T follicular helper cell (primary cell): ENCODE measurements around the gene TWSG1.
"Not testable (repeated sequence)": the region's sequence is repeated elsewhere in the genome, so short reads cannot be mapped to it uniquely, and the experiment has no call there.

Source experiments
- DNase-seq: peaks from one replicate; pipeline ENCODE4 v3.0.0-alpha.2; 2020; ENCODE audit warnings: low read depth

The TWSG1 gene

DNA sequence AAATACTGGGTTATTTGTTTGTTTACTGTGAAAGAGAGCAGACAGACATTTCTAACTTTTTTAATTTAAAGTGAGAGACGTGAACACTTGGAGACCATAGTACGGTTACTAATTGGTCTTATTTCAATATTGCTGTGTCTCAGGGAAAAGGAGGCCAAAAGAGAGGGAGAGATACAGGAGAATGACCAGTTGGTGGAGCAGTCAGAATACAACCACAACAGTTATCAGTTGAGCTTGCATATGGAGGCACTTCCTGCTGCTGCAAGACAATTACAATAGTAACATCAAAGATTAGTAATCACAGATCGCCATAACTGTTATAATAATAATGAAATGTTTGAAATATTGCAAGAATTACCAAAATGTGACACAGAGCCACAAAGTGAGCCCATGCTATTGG is 58.2 kb downstream of the TWSG1 start:
- no peak for DNase-seq

DNA sequence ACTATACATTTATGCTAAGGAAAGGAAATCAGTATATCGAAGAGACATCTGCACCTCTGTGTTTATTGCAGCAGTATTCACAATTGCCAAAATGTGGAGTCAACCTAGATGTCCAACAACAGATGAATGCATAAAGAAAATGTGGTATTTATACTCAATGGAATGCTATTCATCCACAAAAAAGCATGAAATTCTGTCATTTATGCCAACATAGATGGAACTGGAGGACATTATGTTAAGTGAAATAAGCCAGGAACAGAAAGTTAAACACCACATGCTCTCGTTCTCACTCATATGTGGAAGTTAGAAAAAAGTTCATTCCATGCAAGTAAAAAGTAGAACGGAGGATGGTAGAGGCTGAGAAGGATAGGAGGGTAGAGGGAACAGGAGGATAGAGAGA is 59.5 kb downstream of the TWSG1 start:
- no peak for DNase-seq

- DNase-seq = no peak
Measured at GRCh38 chr18:9400197-9400596, 65.6 kb downstream of the TWSG1 start.

- DNase-seq = no peak
Measured at GRCh38 chr18:9401176-9401575, 66.6 kb downstream of the TWSG1 start.

- not testable (repeated sequence) for DNase-seq
Measured at GRCh38 chr18:9402358-9403007, 67.9 kb downstream of the TWSG1 start.

DNA sequence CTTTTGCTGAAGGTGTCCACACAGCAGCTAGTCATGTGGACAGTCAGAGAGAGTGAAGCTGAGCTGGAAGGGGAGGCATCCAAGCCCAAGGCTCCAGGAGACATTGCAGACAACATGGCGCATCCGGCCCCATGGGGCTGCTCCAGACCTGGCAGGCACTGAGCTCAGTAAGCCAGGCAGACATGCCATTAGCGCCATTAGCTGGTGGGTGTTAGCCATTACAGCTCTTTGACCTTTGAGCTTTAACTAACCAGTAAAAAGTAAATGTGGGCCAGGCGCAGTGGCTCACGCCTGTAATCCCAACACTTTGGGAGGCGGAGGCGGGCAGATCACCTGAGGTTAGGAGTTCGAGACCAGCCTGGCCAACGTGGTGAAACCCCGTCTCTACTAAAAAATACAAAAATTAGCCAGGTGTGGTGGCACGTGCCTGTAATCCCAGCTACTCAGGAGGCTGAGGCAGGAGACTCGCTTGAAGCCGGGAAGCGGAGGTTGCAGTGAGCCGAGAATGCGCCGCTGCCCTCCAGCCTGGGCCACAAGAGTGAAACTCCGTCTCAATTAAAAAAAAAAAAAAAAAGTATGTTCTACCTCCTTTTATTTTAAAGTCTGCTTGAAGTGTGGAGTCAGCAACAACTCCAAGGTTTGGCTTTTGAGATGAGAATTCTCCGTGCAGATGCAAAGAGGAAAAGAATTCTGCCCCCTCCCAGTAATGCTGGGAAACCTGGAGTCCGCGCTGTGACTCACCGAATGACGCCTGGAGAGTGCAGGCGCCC is 69.4 kb downstream of the TWSG1 start:
- no peak for DNase-seq

DNA sequence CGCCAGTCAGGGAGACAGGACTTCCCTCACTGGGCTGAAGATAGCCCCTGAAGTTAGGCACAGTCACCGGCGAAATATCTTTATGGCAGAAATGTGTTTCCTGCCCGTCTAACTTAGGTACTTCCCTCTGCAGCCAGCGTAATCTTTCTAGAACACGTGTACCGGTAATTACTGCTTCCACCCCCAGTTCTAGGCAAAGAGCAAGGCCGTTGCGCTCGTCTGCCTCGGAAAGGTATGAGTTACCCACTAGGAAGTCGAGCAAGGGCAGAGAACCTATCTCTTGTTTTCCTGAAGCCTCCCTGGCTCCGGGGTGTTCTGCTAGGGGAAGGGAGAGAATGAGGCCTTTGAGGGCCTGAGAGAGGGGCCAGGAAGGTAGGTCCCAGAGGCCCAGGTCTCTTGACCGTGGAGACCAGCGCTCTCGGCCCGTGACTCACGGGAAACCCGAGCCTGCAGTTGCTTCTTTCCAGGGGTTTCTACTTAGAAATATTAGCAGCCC is 70.0 kb downstream of the TWSG1 start:
- DNase-seq = no peak

- DNase-seq = no peak
Measured at GRCh38 chr18:9405130-9405529, 70.6 kb downstream of the TWSG1 start.

GRCh38 chr18:9405977-9406376 is 71.4 kb downstream of the TWSG1 start:
- no peak for DNase-seq

DNA sequence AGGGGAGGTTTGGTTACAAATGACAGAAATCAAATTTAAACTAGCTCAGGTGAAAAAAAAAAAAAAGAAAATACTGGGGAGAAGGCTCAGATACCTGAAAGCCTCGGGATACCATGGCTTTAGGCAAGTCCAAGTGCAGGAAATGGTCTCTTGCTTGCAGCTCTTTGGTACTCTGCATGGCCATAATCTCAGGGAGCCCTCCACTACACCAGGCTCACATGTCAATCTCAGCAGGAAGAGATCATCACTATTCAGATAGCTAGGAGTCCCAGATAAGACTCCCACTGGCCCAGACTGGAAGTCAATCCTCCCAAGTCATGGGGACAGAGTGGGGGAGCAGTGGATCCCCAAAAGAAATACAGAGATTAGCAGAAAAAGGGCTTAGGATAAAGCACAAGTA is 75.9 kb downstream of the TWSG1 start:
- DNase-seq = no peak

GRCh38 chr18:9413576-9413975 is 79.0 kb downstream of the TWSG1 start:
- DNase-seq = no peak

- DNase-seq = no peak
Measured at GRCh38 chr18:9416563-9417072, 82.0 kb downstream of the TWSG1 start.

- no peak for DNase-seq
Measured at GRCh38 chr18:9417073-9417851, 82.7 kb downstream of the TWSG1 start.

DNA sequence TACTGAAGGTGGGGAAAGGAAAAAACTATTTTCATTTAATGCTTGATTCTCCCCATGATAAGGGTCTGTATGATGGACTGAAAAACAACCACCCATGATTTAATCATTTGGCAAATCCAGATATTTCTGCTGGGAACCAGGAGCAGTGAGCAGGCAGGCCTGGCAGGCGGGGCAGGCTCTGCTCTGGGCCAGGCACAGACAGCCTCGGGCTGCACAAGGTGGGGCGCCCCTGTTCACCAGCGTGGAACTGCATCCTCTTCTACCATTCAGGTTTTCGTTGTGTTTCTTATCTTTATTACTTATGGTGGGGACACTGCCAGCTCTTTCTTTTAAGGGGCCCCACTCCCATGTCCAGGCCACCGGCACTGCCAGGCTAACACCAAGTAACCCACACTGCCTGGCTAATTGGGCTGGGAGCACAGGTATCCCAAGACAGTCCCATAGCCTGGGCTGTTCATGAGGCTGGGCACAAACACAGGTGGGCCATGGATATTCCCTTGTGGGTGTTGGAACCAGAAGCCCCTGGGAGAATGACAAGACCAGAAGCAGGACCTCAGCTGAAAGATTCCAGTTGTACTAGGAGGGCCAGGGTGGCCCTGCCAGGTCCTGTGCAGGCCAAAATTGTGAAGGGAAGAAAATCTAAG is 83.6 kb downstream of the TWSG1 start:
- DNase-seq = no peak

- DNase-seq = no peak
Measured at GRCh38 chr18:9419956-9420631, 85.5 kb downstream of the TWSG1 start.

GRCh38 chr18:9421096-9421900 is 86.7 kb downstream of the TWSG1 start:
- DNase-seq = no peak

DNA sequence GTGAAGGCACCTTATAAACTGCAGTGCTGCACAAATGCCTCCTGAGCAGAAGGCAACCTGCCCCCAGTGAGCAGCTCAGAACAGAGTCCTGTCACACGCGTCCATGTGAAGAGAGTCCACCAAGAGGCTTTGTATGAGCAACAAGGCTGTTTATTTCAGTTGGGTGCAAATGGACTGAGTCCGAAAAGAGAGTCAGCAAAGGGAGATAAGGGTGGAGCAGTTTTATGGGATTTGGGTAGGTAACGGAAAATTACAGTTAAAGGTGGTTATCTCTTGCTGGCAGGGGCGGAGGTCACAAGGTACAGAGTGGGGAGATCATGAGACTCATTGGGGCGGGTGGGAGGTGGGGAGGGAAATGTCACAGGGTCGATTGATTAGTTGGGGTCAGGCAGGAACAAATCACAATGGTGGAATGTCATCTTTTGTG is 87.3 kb downstream of the TWSG1 start:
- no peak for DNase-seq

- DNase-seq = no peak
Measured at GRCh38 chr18:9422816-9423519, 88.4 kb downstream of the TWSG1 start.

GRCh38 chr18:9423648-9424047 is 89.1 kb downstream of the TWSG1 start:
- not testable (repeated sequence) for DNase-seq

- DNase-seq = not testable (repeated sequence)
Measured at GRCh38 chr18:9424235-9424634, 89.7 kb downstream of the TWSG1 start.
